HAP-1 (cell line): ENCODE results near the gene RNF225.
"Not testable (repeated sequence)": the region's sequence is repeated elsewhere in the genome, so short reads cannot be mapped to it uniquely, and the experiment has no call there.

ENCODE experiments used
- DNase-seq, 2 experiments: peaks; one replicate each; pipeline ENCODE4 v3.0.0-alpha.2; 2016 to 2020; ENCODE audit warnings: low spot score in 2 of 2
- H3K27me3 ChIP-seq: fragments of 250-450 bp; sonication (Bioruptor Pico); 2 replicates; pipeline ENCODE4 v1.5.1; 2020; ENCODE audit warnings: low read depth, mild to moderate bottlenecking, moderate library complexity
- H3K36me3 ChIP-seq: fragments of 250-450 bp; sonication (Bioruptor Pico); replicated peaks from 2 replicates; pipeline ENCODE4 v1.5.1; 2020; ENCODE audit warnings: mild to moderate bottlenecking
- H3K4me1 ChIP-seq: fragments of 250-450 bp; sonication (Bioruptor Pico); 2 replicates; pipeline ENCODE4 v1.5.1; 2020; ENCODE audit warnings: mild to moderate bottlenecking
- H3K4me3 ChIP-seq: fragments of 250-450 bp; sonication (Bioruptor Pico); 2 replicates; pipeline ENCODE4 v1.5.1; 2020; ENCODE audit warnings: mild to moderate bottlenecking, moderate library complexity
- H3K9me3 ChIP-seq: fragments of 250-450 bp; sonication (Bioruptor Pico); 2 replicates; pipeline ENCODE4 v1.5.1; 2020; ENCODE audit warnings: mild to moderate bottlenecking, moderate library complexity
- in situ Hi-C: fragments of 300-500 bp; cut with MboI; formaldehyde crosslinking; loops from 3 replicates; pipeline ENCODE4 v1.14.3; 2020; ENCODE audit warnings: low sequenced_read_pairs, inconsistent platforms, mixed read lengths

The RNF225 gene

GRCh38 chr19:58395220-58395978 lies at the start of gene RNF225:
Gene RNF225 (plus strand): TSS chr19:58395656. CDS start chr19:58396090, 434 bp downstream.
- H3K4me1 ChIP-seq = no peaks in the 10 kb centered on the region
- H3K27me3 ChIP-seq = no peaks in the 10 kb centered on the region
- in situ Hi-C loops = no loop called here
- H3K4me3 ChIP-seq = no peak within 1 kb of the TSS
- H3K9me3 ChIP-seq = no peaks in the 10 kb centered on the region
- H3K36me3 ChIP-seq = peaks cover 49% of the 10 kb centered on the region
- no peak for DNase-seq

DNA sequence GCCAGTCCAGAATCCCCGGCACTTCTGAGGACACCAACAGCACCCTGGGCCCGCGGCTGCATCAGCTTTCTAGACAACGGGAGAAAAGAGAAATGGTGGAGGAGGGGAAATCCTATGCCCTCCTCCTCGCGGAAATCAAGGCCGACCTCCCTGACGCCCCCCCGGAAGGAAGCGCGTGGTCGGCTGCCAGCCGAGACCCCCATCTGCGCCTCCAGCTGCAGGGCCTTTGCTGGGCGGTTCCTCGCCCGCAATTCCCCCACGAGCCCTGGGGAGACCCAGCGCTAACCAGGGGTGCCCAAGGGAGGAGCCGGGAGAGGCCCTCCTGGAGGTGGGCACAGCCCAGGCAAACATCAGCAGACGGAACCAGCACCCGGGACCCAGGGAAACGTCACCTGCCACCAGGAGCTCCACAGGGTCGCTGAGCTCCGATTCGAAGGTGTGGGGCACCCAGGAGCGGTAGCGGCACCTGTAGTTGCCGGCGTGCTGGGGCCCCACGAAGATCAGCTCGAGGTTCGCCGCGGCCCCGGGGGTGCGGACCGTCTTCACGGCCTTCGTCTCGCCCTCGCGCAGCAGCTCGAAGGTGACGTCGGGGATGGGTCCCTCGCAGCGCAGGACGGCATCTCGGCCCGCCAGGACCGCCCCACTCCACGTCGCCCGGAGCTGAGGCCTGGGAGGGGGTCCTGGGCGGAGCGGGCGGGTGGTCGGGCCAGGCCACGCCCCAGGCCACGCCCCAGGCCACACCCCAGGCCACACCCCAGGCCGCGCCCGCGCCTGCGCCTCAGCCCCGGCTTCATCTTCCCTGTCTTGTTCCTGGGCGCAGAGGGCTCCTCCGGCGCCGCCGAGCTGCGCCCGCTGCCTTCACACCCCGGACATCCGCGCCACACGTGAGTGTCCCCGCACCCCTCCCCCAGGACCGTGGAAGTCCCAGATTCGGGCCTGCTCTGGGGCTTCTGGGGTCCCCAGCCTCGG lies 48.2 kb upstream of the RNF225 start:
- no peaks in the 10 kb centered on the region for H3K36me3 ChIP-seq
- H3K4me1 ChIP-seq = peaks cover 4% of the 10 kb centered on the region; the same call in 1 of the 2 replicates
- no peaks in the 10 kb centered on the region for H3K9me3 ChIP-seq
- no peaks in the 10 kb centered on the region for H3K27me3 ChIP-seq
- DNase-seq = peak; percentile 55 to 84
- in situ Hi-C loops = no loop called here
- peak overlapping the region; percentile 78 for H3K4me3 ChIP-seq

DNA sequence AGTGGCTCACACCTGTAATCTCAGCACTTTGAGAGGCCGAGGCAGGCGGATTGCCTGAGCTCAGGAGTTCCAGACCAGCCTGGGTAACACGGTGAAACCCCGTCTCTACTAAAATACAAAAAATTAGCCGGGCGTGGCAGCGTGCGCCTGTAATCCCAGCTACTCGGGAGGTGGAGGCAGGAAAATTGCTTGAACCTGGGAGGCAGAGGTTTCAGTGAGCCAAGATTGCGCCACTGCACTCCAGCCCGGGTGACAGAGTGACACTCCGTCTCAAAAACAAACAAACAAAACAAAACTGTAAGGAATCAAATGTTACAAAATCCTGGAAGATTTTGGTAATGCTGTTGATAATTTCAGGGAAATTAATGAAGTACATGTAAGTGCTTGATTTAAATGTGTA lies 47.4 kb upstream of the RNF225 start:
- H3K4me3 ChIP-seq = peak overlapping the region; percentile 78
- DNase-seq, H3K36me3 ChIP-seq, in situ Hi-C loops, H3K4me1 ChIP-seq, H3K9me3 ChIP-seq, H3K27me3 ChIP-seq: not testable (repeated sequence)

- peaks cover 4% of the 10 kb centered on the region; the same call in 1 of the 2 replicates for H3K4me1 ChIP-seq
- H3K9me3 ChIP-seq = no peaks in the 10 kb centered on the region
- H3K27me3 ChIP-seq = no peaks in the 10 kb centered on the region
- H3K4me3 ChIP-seq = no peak overlapping the region
- H3K36me3 ChIP-seq = no peaks in the 10 kb centered on the region
- in situ Hi-C loops = no loop called here
- no peak for DNase-seq
These were observed 45.9 kb upstream of the RNF225 start for GRCh38 chr19:58349590-58349989.

DNA sequence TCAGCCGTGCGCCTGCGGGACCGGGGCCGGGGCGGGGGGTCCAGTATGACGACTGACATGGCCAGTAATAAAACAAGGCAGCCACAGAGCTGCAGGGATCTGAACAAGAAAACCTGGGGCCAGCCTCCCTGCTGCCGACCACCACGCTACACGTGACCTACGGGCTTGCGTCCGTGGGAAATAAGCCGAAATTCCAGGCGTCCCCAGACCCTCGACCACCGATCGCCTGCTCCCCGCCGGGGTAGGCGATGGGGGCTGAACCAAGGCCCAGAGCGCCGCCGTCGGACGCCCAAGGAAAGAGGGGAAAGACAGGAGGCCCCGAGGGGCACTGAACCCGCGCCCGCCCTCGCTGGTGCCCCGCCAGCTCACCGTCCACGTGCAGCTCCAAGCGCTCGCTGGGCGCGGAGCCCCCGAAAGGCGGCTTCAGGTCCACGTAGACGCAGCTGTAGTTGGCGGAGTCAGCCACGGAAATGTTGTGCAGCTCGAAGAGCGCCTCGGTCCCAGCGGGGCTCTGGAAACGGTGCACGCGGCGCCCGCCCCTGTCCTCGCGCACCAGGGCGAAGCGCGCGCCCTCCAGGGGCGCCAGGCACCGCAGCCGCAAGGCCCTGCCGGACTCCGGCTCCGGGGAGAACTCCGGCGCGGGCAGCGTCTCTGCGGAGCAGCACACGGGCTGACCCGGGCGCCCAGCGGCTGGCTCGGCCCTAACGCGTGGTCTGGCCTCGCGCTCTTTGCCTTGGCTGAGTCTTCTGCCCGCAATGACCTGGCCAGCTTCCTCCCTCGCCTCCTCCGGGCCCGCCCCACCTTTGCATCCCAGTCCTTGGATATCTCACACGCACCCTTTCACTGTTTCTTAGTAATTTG lies 45.2 kb upstream of the RNF225 start:
- Histone ChIP-seq H3K4me1 (peaks cover 4% of the 10 kb centered on the region; the same call in 1 of the 2 replicates), H3K36me3 (no peaks in the 10 kb centered on the region), H3K27me3 (no peaks in the 10 kb centered on the region), H3K4me3 (no peak overlapping the region), H3K9me3 (no peaks in the 10 kb centered on the region)
- no peak for DNase-seq
- in situ Hi-C loops = no loop called here

DNA sequence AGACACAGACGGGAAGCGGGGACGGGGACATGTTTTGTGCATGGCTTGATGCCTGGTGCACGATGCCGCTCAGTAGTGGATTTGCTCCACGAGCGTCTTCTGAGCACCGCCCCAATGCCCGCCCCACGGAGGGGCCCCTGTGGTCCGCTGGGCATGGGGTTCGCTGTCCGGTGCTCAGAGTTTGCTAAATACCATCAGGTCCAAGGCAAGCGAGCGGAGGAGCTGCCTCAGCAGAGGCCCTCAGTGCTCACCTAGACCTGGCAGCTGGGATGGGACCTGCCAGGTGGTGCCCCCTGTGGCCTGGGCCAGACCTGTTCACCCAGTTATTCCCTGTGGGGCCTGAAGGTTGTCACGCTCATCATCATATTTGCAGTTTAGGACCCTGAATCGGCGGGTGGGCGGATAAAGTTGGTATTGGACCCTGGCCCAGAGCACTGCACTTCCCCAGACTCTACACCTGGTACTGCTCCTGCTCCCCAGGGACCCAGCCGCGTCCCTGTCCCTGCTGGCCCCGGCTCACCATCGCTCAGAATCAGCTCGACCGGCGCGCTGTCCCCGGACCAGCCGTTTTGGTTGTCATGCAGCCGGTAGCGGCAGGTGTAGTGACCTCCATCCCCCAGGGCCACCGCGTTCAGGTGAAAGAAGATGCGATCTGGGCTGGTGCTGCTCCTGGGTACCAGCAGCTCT lies 44.4 kb upstream of the RNF225 start:
- DNase-seq = no peak
- Histone ChIP-seq H3K36me3 (no peaks in the 10 kb centered on the region), H3K4me1 (peaks cover 4% of the 10 kb centered on the region; the same call in 1 of the 2 replicates), H3K4me3 (no peak overlapping the region), H3K9me3 (no peaks in the 10 kb centered on the region), H3K27me3 (no peaks in the 10 kb centered on the region)
- in situ Hi-C loops = no loop called here

- no peaks in the 10 kb centered on the region for H3K36me3 ChIP-seq
- peaks cover 4% of the 10 kb centered on the region; the same call in 1 of the 2 replicates for H3K4me1 ChIP-seq
- no peak overlapping the region for H3K4me3 ChIP-seq
- H3K9me3 ChIP-seq = no peaks in the 10 kb centered on the region
- in situ Hi-C loops = no loop called here
- no peak for DNase-seq
- no peaks in the 10 kb centered on the region for H3K27me3 ChIP-seq
These were observed 43.9 kb upstream of the RNF225 start for GRCh38 chr19:58351558-58351878.

GRCh38 chr19:58351990-58352755 lies 43.3 kb upstream of the RNF225 start:
- H3K9me3 ChIP-seq = no peaks in the 10 kb centered on the region
- no peaks in the 10 kb centered on the region for H3K27me3 ChIP-seq
- peaks cover 4% of the 10 kb centered on the region; the same call in 1 of the 2 replicates for H3K4me1 ChIP-seq
- in situ Hi-C loops = no loop called here
- DNase-seq = no peak
- no peak overlapping the region for H3K4me3 ChIP-seq
- H3K36me3 ChIP-seq = no peaks in the 10 kb centered on the region

- peaks cover 4% of the 10 kb centered on the region; the same call in 1 of the 2 replicates for H3K4me1 ChIP-seq
- H3K9me3 ChIP-seq = no peaks in the 10 kb centered on the region
- in situ Hi-C loops = no loop called here
- no peak within 1 kb of the TSS for H3K4me3 ChIP-seq
- H3K27me3 ChIP-seq = no peaks in the 10 kb centered on the region
- DNase-seq = no peak
- no peaks in the 10 kb centered on the region for H3K36me3 ChIP-seq
These were observed 42.4 kb upstream of the RNF225 start, which contains the start of gene A1BG for GRCh38 chr19:58352760-58353671. Gene A1BG (minus strand): TSS chr19:58353492. CDS start chr19:58353437, 55 bp downstream.

DNA sequence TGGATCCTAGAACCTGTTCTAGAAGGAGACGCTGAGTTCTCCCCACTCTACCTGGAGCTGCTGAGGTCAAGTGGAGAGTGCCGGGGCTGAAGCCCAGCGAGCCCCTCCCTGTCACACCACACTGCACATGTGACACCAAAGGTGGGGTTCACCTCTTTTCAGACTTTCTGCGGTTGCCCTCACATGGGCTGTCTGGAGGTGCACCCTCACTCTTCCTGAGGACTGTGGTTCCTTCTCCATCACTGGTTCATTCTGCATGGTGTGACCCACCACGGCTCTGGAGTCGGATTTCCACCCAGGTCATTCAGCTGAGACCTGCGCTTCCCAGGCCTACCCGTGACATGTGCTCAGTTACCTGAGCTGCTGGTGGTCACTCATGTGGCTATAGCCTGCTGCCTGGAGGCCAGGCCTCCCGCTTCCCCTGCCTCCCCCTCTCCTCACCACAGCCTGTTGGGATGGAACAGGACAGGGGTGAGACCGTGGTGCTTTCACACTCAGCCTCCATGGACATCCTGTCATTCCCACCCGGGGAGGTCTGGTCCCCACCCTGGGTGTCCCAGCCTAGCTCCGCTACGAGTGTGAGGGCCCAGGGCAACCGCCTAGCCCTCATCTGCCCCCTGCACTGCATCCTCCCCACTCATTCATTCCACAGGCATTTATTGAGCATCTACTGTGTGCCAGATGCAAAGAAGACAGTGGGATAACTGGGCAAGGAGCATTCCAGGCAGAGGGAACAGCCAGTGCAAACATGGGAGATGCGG lies 41.6 kb upstream of the RNF225 start:
- in situ Hi-C loops = no loop called here
- no peak overlapping the region for H3K4me3 ChIP-seq
- no peaks in the 10 kb centered on the region for H3K9me3 ChIP-seq
- H3K36me3 ChIP-seq = no peaks in the 10 kb centered on the region
- no peaks in the 10 kb centered on the region for H3K4me1 ChIP-seq
- H3K27me3 ChIP-seq = no peaks in the 10 kb centered on the region
- DNase-seq = no peak

- H3K9me3 ChIP-seq = no peaks in the 10 kb centered on the region
- no peak overlapping the region for H3K4me3 ChIP-seq
- no peaks in the 10 kb centered on the region for H3K36me3 ChIP-seq
- DNase-seq = no peak
- in situ Hi-C loops = no loop called here
- H3K27me3 ChIP-seq = no peaks in the 10 kb centered on the region
- H3K4me1 ChIP-seq = no peaks in the 10 kb centered on the region
These were observed 40.9 kb upstream of the RNF225 start for GRCh38 chr19:58354478-58355030.
